Measurements from ENCODE around the gene MGAT4A. TPM values are rescaled to one million over a fixed set of nuclear protein-coding genes. Genes with fewer than 3 reads are reported as not detected.

The MGAT4A gene
- total and polyA plus RNA-seq, 2 donors, result 8.7 to 23.8 TPM

GRCh38 chr2:98711506-98711905, 19.4 kb downstream of the MGAT4A start:
- H3K27ac ChIP-seq (ENCODE audit: low read depth), result no peak overlapping the region
- no peak for DNase-seq (ENCODE audit: extremely low spot score)
- no peak overlapping the region for H3K4me3 ChIP-seq (ENCODE audit: low read depth, low read length)
- H3K36me3 ChIP-seq (ENCODE audit: insufficient read depth), result no peaks in the 10 kb centered on the region
- no peaks in the 10 kb centered on the region for H3K4me1 ChIP-seq (ENCODE audit: insufficient read depth)
- WGBS, result 88% methylated on average over 3 of the region's 3 CpGs

DNA sequence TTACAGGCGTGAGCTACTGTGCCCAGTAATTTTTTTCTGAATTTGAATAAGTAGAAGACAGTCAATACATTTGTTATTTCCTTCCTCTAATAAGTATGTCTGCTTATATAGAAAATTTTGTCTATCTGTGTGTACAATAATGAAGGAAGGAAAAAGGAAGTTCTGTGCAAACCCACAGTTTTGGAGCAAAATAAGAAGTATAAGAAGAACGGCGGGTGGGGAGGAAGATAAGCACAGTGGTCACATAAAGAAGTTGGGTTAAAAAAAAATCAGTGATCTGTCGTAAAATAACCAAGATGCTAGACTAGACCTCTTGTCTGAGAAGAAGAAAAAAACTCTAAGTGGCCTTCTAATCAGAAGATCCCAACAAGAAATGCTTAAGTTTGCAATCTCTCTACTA, 20.2 kb downstream of the MGAT4A start:
- no peaks in the 10 kb centered on the region for H3K36me3 ChIP-seq (ENCODE audit: insufficient read depth)
- H3K4me3 ChIP-seq (ENCODE audit: low read depth, low read length), result no peak overlapping the region
- DNase-seq (ENCODE audit: extremely low spot score), result no peak
- WGBS, result 82% methylated on average over 4 of the region's 4 CpGs
- H3K27ac ChIP-seq (ENCODE audit: low read depth), result no peak overlapping the region
- no peaks in the 10 kb centered on the region for H3K4me1 ChIP-seq (ENCODE audit: insufficient read depth)

DNA sequence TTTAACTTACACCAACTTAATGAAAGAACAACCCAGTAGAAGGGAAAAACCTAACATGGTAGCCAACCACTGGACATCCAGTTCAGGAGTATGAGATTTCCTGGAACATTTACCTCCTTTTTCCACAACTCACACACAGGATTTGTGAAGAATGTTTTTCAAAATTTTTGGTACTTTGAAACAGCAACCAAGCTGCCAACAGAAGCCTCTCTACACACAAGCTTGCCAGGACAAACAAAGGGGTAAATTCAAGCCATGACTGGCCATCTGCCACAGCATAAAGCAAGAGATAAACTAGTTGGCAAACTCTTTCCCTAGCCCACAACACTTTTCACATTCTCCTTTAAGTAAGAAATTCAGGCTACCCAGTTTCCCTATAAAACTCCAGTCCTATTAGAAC, 21.4 kb downstream of the MGAT4A start:
- no peak overlapping the region for H3K4me3 ChIP-seq (ENCODE audit: low read depth, low read length)
- H3K36me3 ChIP-seq (ENCODE audit: insufficient read depth), result no peaks in the 10 kb centered on the region
- no peak overlapping the region for H3K27ac ChIP-seq (ENCODE audit: low read depth)

GRCh38 chr2:98708396-98709186, 22.3 kb downstream of the MGAT4A start:
- H3K4me1 ChIP-seq (ENCODE audit: insufficient read depth), result no peaks in the 10 kb centered on the region
- no peaks in the 10 kb centered on the region for H3K36me3 ChIP-seq (ENCODE audit: insufficient read depth)
- H3K4me3 ChIP-seq (ENCODE audit: low read depth, low read length), result no peak overlapping the region
- no peak for DNase-seq (ENCODE audit: extremely low spot score)
- H3K27ac ChIP-seq (ENCODE audit: low read depth), result no peak overlapping the region
- 61% methylated on average over 6 of the region's 6 CpGs for WGBS

More for the DNA sequence above, 21.4 kb downstream of the MGAT4A start:
- DNase-seq (ENCODE audit: extremely low spot score), result no peak
- H3K4me1 ChIP-seq (ENCODE audit: insufficient read depth), result no peaks in the 10 kb centered on the region

GRCh38 chr2:98706591-98706990, 24.3 kb downstream of the MGAT4A start:
- Histone ChIP-seq H3K4me3 (ENCODE audit: low read depth, low read length) (no peak overlapping the region), H3K36me3 (ENCODE audit: insufficient read depth) (no peaks in the 10 kb centered on the region), H3K4me1 (ENCODE audit: insufficient read depth) (no peaks in the 10 kb centered on the region), H3K27ac (ENCODE audit: low read depth) (no peak overlapping the region)
- no peak for DNase-seq (ENCODE audit: extremely low spot score)
- 88% methylated on average over 2 of the region's 2 CpGs for WGBS

GRCh38 chr2:98705333-98705617, 25.7 kb downstream of the MGAT4A start:
- 84% methylated on average over 3 of the region's 3 CpGs for WGBS
- Histone ChIP-seq H3K4me1 (ENCODE audit: insufficient read depth) (no peaks in the 10 kb centered on the region), H3K4me3 (ENCODE audit: low read depth, low read length) (no peak overlapping the region)

DNA sequence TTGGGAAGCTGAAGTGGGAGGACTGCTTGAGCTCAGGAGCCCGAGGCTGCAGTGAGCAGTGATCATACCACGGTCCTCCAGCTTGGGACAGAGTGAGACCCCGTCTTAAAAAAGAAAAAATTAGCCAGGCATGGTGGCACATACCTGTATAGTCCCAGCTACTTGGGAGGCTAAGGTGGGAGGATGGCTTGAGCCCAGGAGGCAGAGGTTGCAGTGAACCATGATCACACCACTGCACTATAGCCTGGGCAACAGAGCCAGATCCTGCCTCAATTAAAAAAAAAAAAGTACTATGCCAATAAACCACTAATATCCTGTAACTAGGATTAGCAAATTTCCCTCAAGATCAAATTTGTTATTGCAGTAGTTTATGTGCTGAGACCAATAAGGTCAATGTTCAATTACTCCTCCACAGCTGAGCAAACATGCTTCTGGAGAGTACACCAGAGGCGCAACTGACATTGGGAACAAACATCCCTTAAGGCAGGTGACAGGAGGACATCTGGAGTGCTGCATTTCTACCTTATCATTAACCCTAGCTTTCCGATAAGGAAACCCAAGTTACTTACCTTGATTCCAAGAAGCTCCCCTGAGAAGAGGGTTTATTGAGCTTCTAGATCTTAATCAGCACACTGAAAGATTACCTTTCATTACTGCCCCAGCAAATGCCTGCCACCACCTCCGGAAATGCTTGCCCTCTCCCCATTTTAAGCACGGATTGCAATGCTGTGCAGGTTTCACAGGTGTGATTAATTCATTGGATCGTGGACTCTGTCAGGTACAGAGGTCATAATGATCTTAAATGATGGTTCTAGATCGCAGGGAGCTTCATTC, 26.2 kb downstream of the MGAT4A start:
- H3K4me1 ChIP-seq (ENCODE audit: insufficient read depth), result no peaks in the 10 kb centered on the region

More at GRCh38 chr2:98705333-98705617, 25.7 kb downstream of the MGAT4A start:
- DNase-seq (ENCODE audit: extremely low spot score), result no peak
- Histone ChIP-seq H3K27ac (ENCODE audit: low read depth) (no peak overlapping the region), H3K36me3 (ENCODE audit: insufficient read depth) (no peaks in the 10 kb centered on the region)

GRCh38 chr2:98703738-98704137, 27.2 kb downstream of the MGAT4A start:
- 84% methylated on average over 5 of the region's 5 CpGs for WGBS
- H3K4me3 ChIP-seq (ENCODE audit: low read depth, low read length), result no peak overlapping the region
- H3K4me1 ChIP-seq (ENCODE audit: insufficient read depth), result no peaks in the 10 kb centered on the region
- H3K36me3 ChIP-seq (ENCODE audit: insufficient read depth), result no peaks in the 10 kb centered on the region
- DNase-seq (ENCODE audit: extremely low spot score), result no peak
- no peak overlapping the region for H3K27ac ChIP-seq (ENCODE audit: low read depth)

More for the DNA sequence above, 26.2 kb downstream of the MGAT4A start:
- DNase-seq (ENCODE audit: extremely low spot score), result no peak
- no peak overlapping the region for H3K4me3 ChIP-seq (ENCODE audit: low read depth, low read length)
- no peak overlapping the region for H3K27ac ChIP-seq (ENCODE audit: low read depth)
- H3K36me3 ChIP-seq (ENCODE audit: insufficient read depth), result no peaks in the 10 kb centered on the region
- 88% methylated on average over 9 of the region's 9 CpGs for WGBS

DNA sequence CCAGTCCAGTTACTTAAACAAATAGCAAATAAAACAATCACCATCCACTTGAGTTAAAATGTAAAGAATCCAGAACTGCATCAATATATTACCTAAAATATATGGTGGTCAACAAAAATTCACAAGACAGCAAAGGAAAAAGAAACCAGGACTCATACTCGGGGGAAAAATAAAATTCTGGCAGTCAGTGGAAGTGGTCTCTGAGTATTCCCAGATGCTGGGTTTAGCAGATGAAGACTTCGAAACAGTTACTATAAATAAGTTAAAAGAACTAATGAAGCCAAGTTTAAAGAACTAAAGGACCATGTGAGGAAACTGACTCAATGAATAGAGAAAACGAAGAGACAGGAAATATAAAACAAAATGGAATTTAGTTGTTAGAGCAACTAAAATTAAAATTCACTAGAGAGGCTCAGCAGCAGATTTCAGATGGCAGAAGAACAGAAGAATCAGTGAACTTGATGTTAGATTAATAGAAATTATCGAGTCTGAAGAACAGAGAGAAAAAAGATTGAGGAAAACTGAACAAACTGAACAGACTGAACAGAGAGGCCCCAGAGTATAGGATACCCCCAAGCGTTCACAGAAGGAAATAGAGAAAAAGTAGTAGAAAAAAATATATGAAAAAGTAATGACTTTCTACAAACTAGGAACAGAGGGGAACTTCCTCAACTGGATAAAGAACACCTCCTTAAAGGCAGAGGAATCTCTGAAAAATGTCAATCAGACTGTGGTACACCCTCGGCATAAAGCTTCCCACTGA, 27.9 kb downstream of the MGAT4A start:
- DNase-seq (ENCODE audit: extremely low spot score), result no peak
- H3K27ac ChIP-seq (ENCODE audit: low read depth), result no peak overlapping the region
- no peaks in the 10 kb centered on the region for H3K4me1 ChIP-seq (ENCODE audit: insufficient read depth)
- 31% methylated on average over 6 of the region's 6 CpGs for WGBS
- H3K4me3 ChIP-seq (ENCODE audit: low read depth, low read length), result no peak overlapping the region
- no peaks in the 10 kb centered on the region for H3K36me3 ChIP-seq (ENCODE audit: insufficient read depth)

- DNase-seq (ENCODE audit: extremely low spot score), result no peak
- Histone ChIP-seq H3K4me3 (ENCODE audit: low read depth, low read length) (no peak overlapping the region), H3K36me3 (ENCODE audit: insufficient read depth) (no peaks in the 10 kb centered on the region), H3K4me1 (ENCODE audit: insufficient read depth) (no peaks in the 10 kb centered on the region), H3K27ac (ENCODE audit: low read depth) (no peak overlapping the region)
- 41% methylated on average over 8 of the region's 8 CpGs for WGBS
These were observed 28.7 kb downstream of the MGAT4A start for GRCh38 chr2:98702127-98702802.

DNA sequence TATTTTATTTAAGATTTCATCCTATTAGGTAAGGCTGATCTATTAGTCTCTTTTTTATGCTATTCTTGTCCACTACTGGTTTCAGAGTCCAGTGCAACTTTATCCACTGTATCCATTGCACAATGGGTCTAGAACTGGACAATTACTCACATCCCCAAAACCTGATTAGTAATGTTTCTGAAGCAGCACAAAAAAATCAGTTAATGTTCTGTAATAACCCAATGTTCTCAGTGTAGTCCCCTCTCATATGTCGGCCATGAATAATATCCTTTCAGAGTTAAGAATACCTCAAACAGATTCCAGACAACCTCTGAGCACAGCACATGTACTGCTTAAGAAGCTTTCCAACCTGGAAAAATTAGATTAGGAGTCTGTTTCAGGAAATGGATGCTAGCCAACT, 29.7 kb downstream of the MGAT4A start:
- no peak overlapping the region for H3K27ac ChIP-seq (ENCODE audit: low read depth)
- 71% methylated on average over 1 of the region's 1 CpG for WGBS
- H3K36me3 ChIP-seq (ENCODE audit: insufficient read depth), result no peaks in the 10 kb centered on the region
- no peak for DNase-seq (ENCODE audit: extremely low spot score)
- no peaks in the 10 kb centered on the region for H3K4me1 ChIP-seq (ENCODE audit: insufficient read depth)
- H3K4me3 ChIP-seq (ENCODE audit: low read depth, low read length), result no peak overlapping the region

DNA sequence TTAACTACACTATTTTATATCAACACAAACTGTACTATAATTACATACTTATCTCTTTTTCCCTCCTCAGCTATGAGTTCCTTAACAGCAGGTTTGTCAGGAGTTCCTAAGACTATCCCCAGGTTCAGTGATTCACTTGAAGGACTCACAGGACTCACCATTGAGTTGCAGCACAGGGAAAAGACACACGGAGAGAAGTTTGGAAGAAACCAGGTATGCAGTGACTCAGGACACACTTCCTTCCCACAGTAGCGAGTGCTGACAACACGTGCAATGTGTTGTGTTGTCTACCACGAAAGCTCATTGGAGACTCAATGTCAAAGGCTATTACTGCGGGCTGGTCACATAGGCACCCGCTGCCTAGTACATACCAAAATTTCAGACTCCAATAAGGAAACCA, 32.0 kb downstream of the MGAT4A start:
- H3K36me3 ChIP-seq (ENCODE audit: insufficient read depth), result no peaks in the 10 kb centered on the region
- H3K4me3 ChIP-seq (ENCODE audit: low read depth, low read length), result no peak overlapping the region
- 92% methylated on average over 6 of the region's 6 CpGs for WGBS
- H3K27ac ChIP-seq (ENCODE audit: low read depth), result no peak overlapping the region
- H3K4me1 ChIP-seq (ENCODE audit: insufficient read depth), result peaks cover 1% of the 10 kb centered on the region
- no peak for DNase-seq (ENCODE audit: extremely low spot score)

DNA sequence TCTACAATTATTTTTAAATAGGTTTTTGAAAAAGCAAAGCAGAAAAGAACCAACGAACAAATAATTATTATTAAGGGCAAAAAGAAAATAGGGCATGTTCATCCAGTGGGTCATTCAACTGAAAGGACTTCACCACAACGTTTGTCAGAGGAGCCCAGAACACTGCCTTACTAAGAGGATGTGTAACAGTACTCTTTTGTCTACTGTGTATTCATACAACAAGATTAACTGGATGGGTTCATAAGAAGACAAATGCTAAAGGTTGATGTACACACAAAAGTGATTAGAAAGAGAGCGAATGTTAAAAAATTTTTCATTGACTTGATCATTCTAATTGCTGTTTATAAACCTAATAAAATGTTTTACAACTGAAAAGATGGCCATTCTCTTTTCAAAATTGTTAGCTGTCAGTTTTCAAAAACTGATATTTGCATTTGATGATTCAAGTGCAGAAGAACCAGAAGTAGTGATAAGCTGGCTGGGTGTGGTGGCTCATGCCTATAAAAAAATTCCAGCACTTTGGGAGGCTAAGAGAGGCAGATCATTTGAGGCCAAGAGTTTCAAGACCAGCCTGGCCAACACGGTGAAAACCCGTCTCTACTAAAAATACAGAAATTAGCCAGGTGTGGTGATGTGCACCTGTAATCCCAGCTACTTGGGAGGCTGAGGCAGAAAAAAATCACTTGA, 33.1 kb downstream of the MGAT4A start:
- no peak overlapping the region for H3K27ac ChIP-seq (ENCODE audit: low read depth)
- DNase-seq (ENCODE audit: extremely low spot score), result no peak
- no peak overlapping the region for H3K4me3 ChIP-seq (ENCODE audit: low read depth, low read length)
- peaks cover 1% of the 10 kb centered on the region for H3K4me1 ChIP-seq (ENCODE audit: insufficient read depth)
- no peaks in the 10 kb centered on the region for H3K36me3 ChIP-seq (ENCODE audit: insufficient read depth)
- WGBS, result 82% methylated on average over 5 of the region's 5 CpGs

Measured in urinary bladder (tissue), 4 donors.